ENCODE data around the gene SLAMF8. TPM values are rescaled to one million over a fixed set of nuclear protein-coding genes. Genes with fewer than 3 reads are reported as not detected.

The SLAMF8 gene
- total and polyA plus RNA-seq, 9 donors, result 0.43 to 8.4 (median 0.73) TPM

- Histone ChIP-seq H3K4me3 (peak within 1 kb of the TSS; percentile 68), H3K27me3 (no peaks in the 10 kb centered on the region), H3K27ac (peak within 1 kb of the TSS; percentile 18 to 75), H3K4me1 (ENCODE audit: insufficient read depth) (no peaks in the 10 kb centered on the region), H3K9me3 (no peaks in the 10 kb centered on the region), H3K36me3 (no peaks in the 10 kb centered on the region)
- intact Hi-C loops (cut with DNase I), result loop anchor here in 2 of 4 donors (5.0 kb wide), 1 partner anchor 111 kb away; no protein-coding TSS in a partner anchor
- TF ChIP-seq POLR2A (IDR thresholded peaks at IDR 0.05), result peak; percentile 70
- peak; percentile 11 for TF ChIP-seq EP300 (IDR thresholded peaks at IDR 0.05)
- TF ChIP-seq CTCF (IDR thresholded peaks at IDR 0.05), result peak; percentile 93 to 96 (median 95)
- DNase-seq, result peak; percentile 96 to 98 (median 98)
- 1% methylated on average over 68 to 88 of the region's 88 CpGs for WGBS, 3 donors
Observed at GRCh38 chr1:159780583-159781582, 45.8 kb upstream of the SLAMF8 start, which contains the start of gene DUSP23. TSS of gene DUSP23 (plus strand) at chr1:159780962. CDS start at chr1:159781101, 139 bp downstream.

GRCh38 chr1:159781992-159782391 is 44.7 kb upstream of the SLAMF8 start:
- DNase-seq, result peak in 1 of 5 donors; percentile 30
- H3K36me3 ChIP-seq, result no peaks in the 10 kb centered on the region
- no peak overlapping the region for H3K4me3 ChIP-seq
- H3K27ac ChIP-seq, result no peak overlapping the region
- TF ChIP-seq CTCF (IDR thresholded peaks at IDR 0.05), result no peak
- no peak for TF ChIP-seq EP300 (IDR thresholded peaks at IDR 0.05)
- TF ChIP-seq POLR2A (IDR thresholded peaks at IDR 0.05), result no peak
- H3K4me1 ChIP-seq (ENCODE audit: insufficient read depth), result no peaks in the 10 kb centered on the region
- 95 to 98% (median 96%) methylated on average over 12 of the region's 12 CpGs for WGBS, 3 donors
- no peaks in the 10 kb centered on the region for H3K27me3 ChIP-seq
- H3K9me3 ChIP-seq, result no peaks in the 10 kb centered on the region
- intact Hi-C loops (cut with DNase I), result loop anchor here in 2 of 4 donors (5.0 kb wide), 1 partner anchor 110 kb away; no protein-coding TSS in a partner anchor

- intact Hi-C loops (cut with DNase I), result loop anchor here in 2 of 4 donors (5.0 kb wide), 1 partner anchor 109 kb away; no protein-coding TSS in a partner anchor
- no peak for TF ChIP-seq EP300 (IDR thresholded peaks at IDR 0.05)
- no peak for TF ChIP-seq CTCF (IDR thresholded peaks at IDR 0.05)
- no peak for TF ChIP-seq POLR2A (IDR thresholded peaks at IDR 0.05)
- Histone ChIP-seq H3K27me3 (no peaks in the 10 kb centered on the region), H3K9me3 (no peaks in the 10 kb centered on the region), H3K4me1 (ENCODE audit: insufficient read depth) (no peaks in the 10 kb centered on the region), H3K27ac (no peak overlapping the region), H3K4me3 (no peak overlapping the region), H3K36me3 (no peaks in the 10 kb centered on the region)
- no peak for DNase-seq
- WGBS, 3 donors, result 61 to 63% (median 63%) methylated on average over 1 of the region's 1 CpG
Observed at GRCh38 chr1:159783724-159784123, 42.9 kb upstream of the SLAMF8 start.

- intact Hi-C loops (cut with DNase I), result no loop called here
- Histone ChIP-seq H3K27me3 (no peaks in the 10 kb centered on the region), H3K36me3 (no peaks in the 10 kb centered on the region), H3K27ac (no peak overlapping the region), H3K9me3 (no peaks in the 10 kb centered on the region), H3K4me3 (no peak overlapping the region), H3K4me1 (ENCODE audit: insufficient read depth) (no peaks in the 10 kb centered on the region)
- DNase-seq, result no peak
- TF ChIP-seq POLR2A (IDR thresholded peaks at IDR 0.05), result no peak
- TF ChIP-seq EP300 (IDR thresholded peaks at IDR 0.05), result no peak
- no peak for TF ChIP-seq CTCF (IDR thresholded peaks at IDR 0.05)
- 6 to 14% (median 9%) methylated on average over 3 of the region's 3 CpGs for WGBS, 3 donors
Observed at GRCh38 chr1:159786465-159786864, 40.2 kb upstream of the SLAMF8 start.

Data from ovary (tissue), 9 donors.